Measurements from ENCODE around the gene ZBTB7B.

Gene ZBTB7B

DNA sequence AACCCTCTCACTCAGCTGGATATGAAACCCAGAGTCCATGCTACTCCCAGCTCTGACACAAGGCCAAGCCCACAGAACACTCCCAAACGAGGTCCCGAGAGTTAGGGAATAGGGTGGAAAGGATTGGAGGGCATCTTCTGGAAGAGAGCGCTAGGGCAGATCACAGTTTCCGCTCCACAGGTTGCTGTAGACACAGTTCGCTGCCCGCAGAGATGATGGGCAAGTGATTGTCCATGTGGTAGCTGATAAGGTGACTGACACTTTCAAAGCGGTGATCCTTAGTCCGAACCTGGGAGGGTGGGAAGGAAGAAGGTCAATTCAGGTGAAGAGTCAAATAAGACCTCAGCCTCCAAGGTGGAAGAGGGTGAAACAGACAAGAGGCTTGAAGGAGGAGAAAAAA lies 39.0 kb upstream of the ZBTB7B start:
- Histone ChIP-seq H3K4me3 (ENCODE audit: low read length) (no peak overlapping the region), H3K27ac (ENCODE audit: low read length) (no peak overlapping the region), H3K4me1 (ENCODE audit: low read length) (peaks cover 14% of the 10 kb centered on the region), H3K36me3 (replicated peaks; ENCODE audit: low read depth, low read length) (peaks cover 32% of the 10 kb centered on the region), H3K4me2 (ENCODE audit: low read length) (no peak overlapping the region), H3K9me3 (ENCODE audit: insufficient read depth, low read length) (no peaks in the 10 kb centered on the region), H4K20me1 (ENCODE audit: insufficient read depth, low read length) (peaks cover 7% of the 10 kb centered on the region; the same call in 1 of the 2 replicates), H3K9ac (ENCODE audit: low read length) (no peak overlapping the region), H3K27me3 (ENCODE audit: low read depth, low read length) (no peaks in the 10 kb centered on the region), H3K79me2 (ENCODE audit: low read length) (peaks cover 31% of the 10 kb centered on the region), H2AFZ (ENCODE audit: low read depth, low read length) (no peak overlapping the region)
- no peak for TF ChIP-seq EZH2phosphoT487 (IDR thresholded peaks at IDR 0.05; ENCODE audit: low read depth)
- TF ChIP-seq, protein P1, sequence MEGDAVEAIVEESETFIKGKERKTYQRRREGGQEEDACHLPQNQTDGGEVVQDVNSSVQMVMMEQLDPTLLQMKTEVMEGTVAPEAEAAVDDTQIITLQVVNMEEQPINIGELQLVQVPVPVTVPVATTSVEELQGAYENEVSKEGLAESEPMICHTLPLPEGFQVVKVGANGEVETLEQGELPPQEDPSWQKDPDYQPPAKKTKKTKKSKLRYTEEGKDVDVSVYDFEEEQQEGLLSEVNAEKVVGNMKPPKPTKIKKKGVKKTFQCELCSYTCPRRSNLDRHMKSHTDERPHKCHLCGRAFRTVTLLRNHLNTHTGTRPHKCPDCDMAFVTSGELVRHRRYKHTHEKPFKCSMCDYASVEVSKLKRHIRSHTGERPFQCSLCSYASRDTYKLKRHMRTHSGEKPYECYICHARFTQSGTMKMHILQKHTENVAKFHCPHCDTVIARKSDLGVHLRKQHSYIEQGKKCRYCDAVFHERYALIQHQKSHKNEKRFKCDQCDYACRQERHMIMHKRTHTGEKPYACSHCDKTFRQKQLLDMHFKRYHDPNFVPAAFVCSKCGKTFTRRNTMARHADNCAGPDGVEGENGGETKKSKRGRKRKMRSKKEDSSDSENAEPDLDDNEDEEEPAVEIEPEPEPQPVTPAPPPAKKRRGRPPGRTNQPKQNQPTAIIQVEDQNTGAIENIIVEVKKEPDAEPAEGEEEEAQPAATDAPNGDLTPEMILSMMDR (IDR thresholded peaks at IDR 0.05; ENCODE audit: low read depth, low read length) = no peak

DNA sequence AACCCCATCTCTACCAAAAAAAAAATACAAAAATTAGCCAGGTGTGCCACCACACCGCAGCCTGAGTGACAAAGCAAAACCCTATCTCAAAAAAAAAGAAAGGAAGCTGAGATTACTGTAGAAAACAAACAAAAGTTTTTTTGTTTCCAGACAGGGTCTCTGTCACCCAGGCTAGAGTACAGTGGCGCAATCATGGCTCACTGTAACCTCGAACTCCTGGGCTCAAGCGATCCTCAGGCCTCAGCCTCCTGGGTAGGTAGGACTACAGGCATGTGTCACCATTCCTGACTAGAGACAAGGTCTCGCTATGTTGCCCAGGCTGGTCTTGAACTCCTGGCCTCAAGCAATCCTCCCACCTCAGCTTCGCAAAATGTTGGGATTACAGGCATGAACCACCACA lies 38.2 kb upstream of the ZBTB7B start:
- H3K27me3 ChIP-seq (ENCODE audit: low read depth, low read length) = no peaks in the 10 kb centered on the region
- no peak overlapping the region for H3K9ac ChIP-seq (ENCODE audit: low read length)
- H4K20me1 ChIP-seq (ENCODE audit: insufficient read depth, low read length) = peaks cover 7% of the 10 kb centered on the region; the same call in 1 of the 2 replicates
- no peak overlapping the region for H3K27ac ChIP-seq (ENCODE audit: low read length)
- H2AFZ ChIP-seq (ENCODE audit: low read depth, low read length) = no peak overlapping the region
- H3K4me1 ChIP-seq (ENCODE audit: low read length) = peaks cover 14% of the 10 kb centered on the region
- peaks cover 25% of the 10 kb centered on the region for H3K36me3 ChIP-seq (replicated peaks; ENCODE audit: low read depth, low read length)
- no peak overlapping the region for H3K4me2 ChIP-seq (ENCODE audit: low read length)
- no peak for TF ChIP-seq EZH2phosphoT487 (IDR thresholded peaks at IDR 0.05; ENCODE audit: low read depth)
- TF ChIP-seq, protein P1 (IDR thresholded peaks at IDR 0.05; ENCODE audit: low read depth, low read length) = no peak
- H3K4me3 ChIP-seq (ENCODE audit: low read length) = no peak overlapping the region
- H3K9me3 ChIP-seq (ENCODE audit: insufficient read depth, low read length) = no peaks in the 10 kb centered on the region
- H3K79me2 ChIP-seq (ENCODE audit: low read length) = peaks cover 29% of the 10 kb centered on the region

DNA sequence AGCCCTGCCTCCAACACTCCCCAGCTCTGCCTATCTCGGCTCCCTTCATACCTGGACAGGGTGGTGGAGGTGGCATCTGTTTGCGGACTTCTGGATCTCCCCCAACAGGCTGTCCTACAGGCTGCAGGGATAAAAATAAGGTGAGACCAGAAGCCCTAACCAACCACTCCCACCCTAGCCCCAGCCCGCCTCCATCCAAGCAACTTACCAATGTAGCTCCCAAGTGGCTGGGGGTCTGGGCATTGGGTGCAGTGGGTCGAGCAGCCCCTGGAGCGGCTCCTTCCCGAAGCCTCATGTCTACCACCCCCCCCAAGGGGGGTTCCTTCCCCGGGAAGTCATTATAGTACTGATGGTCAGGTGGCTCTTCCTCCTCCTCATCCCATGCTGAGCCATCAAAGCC lies 36.5 kb upstream of the ZBTB7B start:
- Histone ChIP-seq H3K36me3 (replicated peaks; ENCODE audit: low read depth, low read length) (peaks cover 23% of the 10 kb centered on the region), H3K4me2 (ENCODE audit: low read length) (no peak overlapping the region), H3K27ac (ENCODE audit: low read length) (no peak overlapping the region), H3K9ac (ENCODE audit: low read length) (no peak overlapping the region), H3K27me3 (ENCODE audit: low read depth, low read length) (no peaks in the 10 kb centered on the region), H3K4me1 (ENCODE audit: low read length) (peaks cover 16% of the 10 kb centered on the region), H3K4me3 (ENCODE audit: low read length) (no peak overlapping the region), H2AFZ (ENCODE audit: low read depth, low read length) (no peak overlapping the region), H4K20me1 (ENCODE audit: insufficient read depth, low read length) (no peaks in the 10 kb centered on the region), H3K9me3 (ENCODE audit: insufficient read depth, low read length) (no peaks in the 10 kb centered on the region), H3K79me2 (ENCODE audit: low read length) (peaks cover 19% of the 10 kb centered on the region)
- TF ChIP-seq, protein P1 (IDR thresholded peaks at IDR 0.05; ENCODE audit: low read depth, low read length) = no peak
- no peak for TF ChIP-seq EZH2phosphoT487 (IDR thresholded peaks at IDR 0.05; ENCODE audit: low read depth)

DNA sequence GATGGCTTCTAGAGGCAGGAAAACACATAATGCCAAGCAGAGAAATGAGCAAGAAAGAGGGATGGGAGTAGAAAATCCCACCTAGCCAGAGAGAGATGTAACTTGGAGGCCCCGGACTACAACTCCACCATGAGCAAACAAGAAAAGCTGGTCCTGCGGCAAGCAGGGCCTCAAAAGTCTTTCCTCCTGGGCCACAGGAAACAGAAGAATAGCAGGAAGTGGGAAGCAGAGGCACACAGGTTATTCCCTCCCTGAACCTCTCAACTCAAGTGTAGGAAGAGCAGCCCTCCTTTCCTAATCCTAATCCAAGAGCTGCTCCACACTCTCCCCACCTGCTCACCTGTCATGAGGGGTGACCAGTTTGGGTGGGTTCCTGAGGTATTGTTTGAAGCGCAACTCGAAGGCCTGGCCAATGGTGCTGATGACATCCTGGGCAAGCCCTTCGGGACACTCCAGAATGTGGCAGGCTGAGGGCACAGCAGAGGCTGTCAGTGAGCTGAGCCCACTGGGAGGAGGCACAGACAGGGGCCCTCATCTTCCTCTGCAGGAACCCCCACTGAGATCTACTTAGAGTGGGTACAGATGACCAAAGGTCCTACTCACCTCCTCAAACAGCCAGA lies 35.2 kb upstream of the ZBTB7B start:
- H3K4me1 ChIP-seq (ENCODE audit: low read length) = peaks cover 14% of the 10 kb centered on the region
- peaks cover 17% of the 10 kb centered on the region for H3K79me2 ChIP-seq (ENCODE audit: low read length)
- H3K36me3 ChIP-seq (replicated peaks; ENCODE audit: low read depth, low read length) = peaks cover 23% of the 10 kb centered on the region
- TF ChIP-seq EZH2phosphoT487 (IDR thresholded peaks at IDR 0.05; ENCODE audit: low read depth) = no peak
- TF ChIP-seq, protein P1 (IDR thresholded peaks at IDR 0.05; ENCODE audit: low read depth, low read length) = no peak
- no peak overlapping the region for H3K27ac ChIP-seq (ENCODE audit: low read length)
- no peak overlapping the region for H2AFZ ChIP-seq (ENCODE audit: low read depth, low read length)
- no peaks in the 10 kb centered on the region for H4K20me1 ChIP-seq (ENCODE audit: insufficient read depth, low read length)
- H3K9ac ChIP-seq (ENCODE audit: low read length) = no peak overlapping the region
- H3K4me2 ChIP-seq (ENCODE audit: low read length) = no peak overlapping the region
- H3K27me3 ChIP-seq (ENCODE audit: low read depth, low read length) = no peaks in the 10 kb centered on the region
- H3K4me3 ChIP-seq (ENCODE audit: low read length) = no peak overlapping the region
- H3K9me3 ChIP-seq (ENCODE audit: insufficient read depth, low read length) = no peaks in the 10 kb centered on the region
